NCI-H1048 (cell line): ENCODE data around the gene NKX1-2.

Experiments
- DNase-seq: peaks from one replicate; lab custom pipeline; 2025; lab: John Stamatoyannopoulos, UW

The NKX1-2 gene

GRCh38 chr10:124450012-124450782 lies at the start of gene NKX1-2:
Gene NKX1-2 (minus strand): TSS chr10:124450035. CDS start chr10:124449943, 92 bp downstream.
- DNase-seq = no peak

GRCh38 chr10:124498056-124498455 lies 48.2 kb upstream of the NKX1-2 start:
- no peak for DNase-seq

GRCh38 chr10:124497196-124497881 lies 47.5 kb upstream of the NKX1-2 start:
- no peak for DNase-seq

- DNase-seq = no peak
Observed at GRCh38 chr10:124496620-124497019, 46.8 kb upstream of the NKX1-2 start.

- no peak for DNase-seq
Observed at GRCh38 chr10:124496150-124496549, 46.3 kb upstream of the NKX1-2 start.

GRCh38 chr10:124495725-124496124 lies 45.9 kb upstream of the NKX1-2 start:
- DNase-seq = no peak

GRCh38 chr10:124495162-124495561 lies 45.3 kb upstream of the NKX1-2 start:
- DNase-seq = no peak

- no peak for DNase-seq
Observed at GRCh38 chr10:124494046-124494807, 44.4 kb upstream of the NKX1-2 start.

GRCh38 chr10:124493214-124493882 lies 43.5 kb upstream of the NKX1-2 start:
- DNase-seq = no peak

GRCh38 chr10:124492266-124492665 lies 42.4 kb upstream of the NKX1-2 start:
- DNase-seq = no peak

- no peak for DNase-seq
Observed at GRCh38 chr10:124491105-124491504, 41.3 kb upstream of the NKX1-2 start.

- no peak for DNase-seq
Observed at GRCh38 chr10:124486635-124487034, 36.8 kb upstream of the NKX1-2 start.

- DNase-seq = no peak
Observed at GRCh38 chr10:124484661-124485060, 34.8 kb upstream of the NKX1-2 start.

- no peak for DNase-seq
Observed at GRCh38 chr10:124484031-124484430, 34.2 kb upstream of the NKX1-2 start.

- no peak for DNase-seq
Observed at GRCh38 chr10:124482876-124483275, 33.0 kb upstream of the NKX1-2 start.

GRCh38 chr10:124482236-124482800 lies 32.5 kb upstream of the NKX1-2 start:
- no peak for DNase-seq

GRCh38 chr10:124481717-124482116 lies 31.9 kb upstream of the NKX1-2 start:
- DNase-seq = no peak

- DNase-seq = no peak
Observed at GRCh38 chr10:124480860-124481259, 31.0 kb upstream of the NKX1-2 start.

GRCh38 chr10:124478515-124478914 lies 28.7 kb upstream of the NKX1-2 start:
- DNase-seq = no peak

- no peak for DNase-seq
Observed at GRCh38 chr10:124477614-124478363, 28.0 kb upstream of the NKX1-2 start.
